ENCODE results near the gene POLE.
A peak's percentile ranks its signal among the peaks of the same experiment; 100 is the strongest.

The POLE gene, protein sequence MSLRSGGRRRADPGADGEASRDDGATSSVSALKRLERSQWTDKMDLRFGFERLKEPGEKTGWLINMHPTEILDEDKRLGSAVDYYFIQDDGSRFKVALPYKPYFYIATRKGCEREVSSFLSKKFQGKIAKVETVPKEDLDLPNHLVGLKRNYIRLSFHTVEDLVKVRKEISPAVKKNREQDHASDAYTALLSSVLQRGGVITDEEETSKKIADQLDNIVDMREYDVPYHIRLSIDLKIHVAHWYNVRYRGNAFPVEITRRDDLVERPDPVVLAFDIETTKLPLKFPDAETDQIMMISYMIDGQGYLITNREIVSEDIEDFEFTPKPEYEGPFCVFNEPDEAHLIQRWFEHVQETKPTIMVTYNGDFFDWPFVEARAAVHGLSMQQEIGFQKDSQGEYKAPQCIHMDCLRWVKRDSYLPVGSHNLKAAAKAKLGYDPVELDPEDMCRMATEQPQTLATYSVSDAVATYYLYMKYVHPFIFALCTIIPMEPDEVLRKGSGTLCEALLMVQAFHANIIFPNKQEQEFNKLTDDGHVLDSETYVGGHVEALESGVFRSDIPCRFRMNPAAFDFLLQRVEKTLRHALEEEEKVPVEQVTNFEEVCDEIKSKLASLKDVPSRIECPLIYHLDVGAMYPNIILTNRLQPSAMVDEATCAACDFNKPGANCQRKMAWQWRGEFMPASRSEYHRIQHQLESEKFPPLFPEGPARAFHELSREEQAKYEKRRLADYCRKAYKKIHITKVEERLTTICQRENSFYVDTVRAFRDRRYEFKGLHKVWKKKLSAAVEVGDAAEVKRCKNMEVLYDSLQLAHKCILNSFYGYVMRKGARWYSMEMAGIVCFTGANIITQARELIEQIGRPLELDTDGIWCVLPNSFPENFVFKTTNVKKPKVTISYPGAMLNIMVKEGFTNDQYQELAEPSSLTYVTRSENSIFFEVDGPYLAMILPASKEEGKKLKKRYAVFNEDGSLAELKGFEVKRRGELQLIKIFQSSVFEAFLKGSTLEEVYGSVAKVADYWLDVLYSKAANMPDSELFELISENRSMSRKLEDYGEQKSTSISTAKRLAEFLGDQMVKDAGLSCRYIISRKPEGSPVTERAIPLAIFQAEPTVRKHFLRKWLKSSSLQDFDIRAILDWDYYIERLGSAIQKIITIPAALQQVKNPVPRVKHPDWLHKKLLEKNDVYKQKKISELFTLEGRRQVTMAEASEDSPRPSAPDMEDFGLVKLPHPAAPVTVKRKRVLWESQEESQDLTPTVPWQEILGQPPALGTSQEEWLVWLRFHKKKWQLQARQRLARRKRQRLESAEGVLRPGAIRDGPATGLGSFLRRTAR (N-terminal part only)

GRCh38 chr12:132687211-132688164 is at the start of gene POLE, which contains the start of gene PXMP2:
TSS of gene POLE (minus strand) at chr12:132687342. CDS start at chr12:132687315, 27 bp downstream.
TSS of gene PXMP2 (plus strand) at chr12:132687587. CDS start at chr12:132687671, 84 bp downstream.
- peak; percentile 98 for DNase-seq (ENCODE audit: low read depth, low spot score)

DNA sequence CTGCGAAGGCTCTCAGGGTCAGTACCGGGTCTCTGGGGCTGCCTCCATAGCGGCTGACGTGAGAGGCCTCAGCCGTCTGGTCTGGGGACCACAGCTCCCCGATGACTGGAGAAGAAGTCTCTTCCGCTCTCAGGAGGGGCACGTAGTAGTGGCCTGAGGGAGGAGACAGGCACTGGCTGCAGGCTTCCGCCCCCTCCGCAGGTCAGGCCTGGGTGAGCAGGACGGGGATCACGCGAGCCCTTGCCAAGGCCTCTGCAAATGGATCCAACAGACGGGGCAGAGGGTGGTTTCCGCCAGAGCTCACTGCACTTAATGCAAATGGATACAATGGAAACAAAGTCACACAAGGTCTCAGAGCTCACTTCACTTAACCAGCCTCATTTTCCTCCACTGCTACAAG is 49.8 kb upstream of the POLE start:
- no peak for DNase-seq (ENCODE audit: low read depth, low spot score)

- DNase-seq (ENCODE audit: low read depth, low spot score): no peak
These were observed 49.2 kb upstream of the POLE start for GRCh38 chr12:132736378-132736777.

- DNase-seq (ENCODE audit: low read depth, low spot score): no peak
These were observed 48.4 kb upstream of the POLE start for GRCh38 chr12:132735496-132735895.

DNA sequence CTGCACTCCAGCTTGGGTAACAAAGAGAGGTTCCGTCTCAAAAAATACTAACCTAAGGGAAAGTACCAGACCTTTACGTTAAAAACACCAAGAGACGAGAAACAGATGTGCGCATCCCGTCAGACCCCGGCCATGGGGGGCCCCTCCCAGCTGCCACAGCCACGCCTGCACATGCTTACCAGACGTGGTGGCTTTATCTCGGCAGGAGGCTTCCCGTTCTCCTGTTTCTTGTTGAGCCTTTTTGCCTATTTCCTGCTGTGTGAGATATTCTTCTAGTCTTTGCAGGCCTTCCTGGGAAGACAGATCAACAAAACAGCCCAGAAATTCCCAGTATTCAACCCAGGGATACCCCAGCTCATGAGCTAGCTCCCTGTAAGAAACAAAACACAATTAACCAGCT is 47.1 kb upstream of the POLE start:
- DNase-seq (ENCODE audit: low read depth, low spot score): no peak

DNA sequence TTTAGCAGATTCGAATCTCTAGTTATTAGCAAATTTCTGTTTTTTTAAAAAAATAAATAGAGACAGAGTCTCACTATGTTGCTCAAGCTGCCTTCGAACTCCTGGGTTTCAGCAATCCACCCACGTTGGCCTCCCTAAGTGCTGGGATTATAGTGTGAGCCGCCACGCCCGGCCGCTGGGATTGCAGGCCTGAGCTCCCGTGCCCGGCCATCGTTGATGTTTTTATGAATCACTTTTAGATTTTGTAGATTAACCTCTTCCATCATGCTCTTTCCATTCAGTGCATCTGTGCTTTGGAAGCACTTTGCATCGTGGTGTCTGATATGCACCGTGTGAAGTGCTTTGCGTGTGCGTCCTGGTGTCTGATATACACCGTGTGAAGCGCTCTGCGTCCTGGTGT is 44.4 kb upstream of the POLE start:
- no peak for DNase-seq (ENCODE audit: low read depth, low spot score)

- DNase-seq (ENCODE audit: low read depth, low spot score): no peak
These were observed 43.2 kb upstream of the POLE start for GRCh38 chr12:132730353-132730752.

- DNase-seq (ENCODE audit: low read depth, low spot score): no peak
These were observed 42.6 kb upstream of the POLE start for GRCh38 chr12:132729541-132730320.

DNA sequence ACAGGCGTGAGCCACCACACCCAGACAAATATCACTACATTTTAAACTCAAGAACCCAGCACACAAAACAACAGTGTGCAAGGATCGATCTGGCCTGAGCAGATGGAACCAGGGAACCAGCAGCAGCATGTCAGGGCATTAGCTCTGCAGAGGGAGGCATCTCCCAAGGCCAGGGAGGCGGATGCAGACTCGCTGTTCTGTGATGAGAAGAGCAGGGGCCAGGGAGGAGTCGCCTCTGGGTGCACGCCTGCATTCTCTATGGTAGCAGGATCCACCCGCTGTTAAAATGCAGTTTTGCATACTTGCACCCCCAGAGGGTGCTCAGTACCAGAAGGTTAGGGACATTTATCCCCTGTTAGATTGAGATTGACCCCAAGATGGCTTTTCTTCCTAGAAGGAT is 41.4 kb upstream of the POLE start:
- no peak for DNase-seq (ENCODE audit: low read depth, low spot score)

DNA sequence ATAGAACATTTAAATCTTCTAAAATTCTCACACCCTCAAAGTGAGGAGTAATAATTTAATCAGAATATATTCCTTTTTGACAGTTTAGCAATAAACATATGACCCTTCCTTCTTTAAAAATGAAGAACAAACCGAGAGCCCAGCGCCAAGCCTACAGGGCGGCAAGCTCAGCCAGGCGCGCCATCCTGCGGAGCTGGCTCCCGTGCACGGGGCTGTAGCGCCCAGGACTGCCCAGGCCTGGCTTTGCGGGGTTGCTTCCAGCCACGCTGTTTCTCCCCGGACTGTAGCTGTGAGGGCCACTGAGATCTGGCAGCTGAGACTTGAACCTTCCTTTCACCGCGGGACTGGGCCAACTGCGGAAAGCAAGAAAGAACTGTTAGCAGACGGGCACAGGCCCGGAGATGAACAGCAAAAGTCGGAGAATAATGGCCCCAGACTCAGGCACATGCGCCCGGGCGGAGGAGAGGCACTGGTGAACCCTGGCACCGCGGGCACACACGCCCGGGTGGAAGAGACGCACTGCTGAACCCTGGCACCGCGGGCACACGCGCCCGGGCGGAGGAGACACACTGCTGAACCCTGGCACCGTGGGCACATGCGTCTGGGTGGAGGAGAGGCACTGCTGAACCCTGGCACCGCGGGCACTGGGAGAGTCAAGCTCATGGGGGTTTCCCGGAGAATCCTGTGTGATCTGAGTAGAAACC is 40.1 kb upstream of the POLE start:
- DNase-seq (ENCODE audit: low read depth, low spot score): no peak

GRCh38 chr12:132726386-132726785 is 39.2 kb upstream of the POLE start:
- no peak for DNase-seq (ENCODE audit: low read depth, low spot score)

DNA sequence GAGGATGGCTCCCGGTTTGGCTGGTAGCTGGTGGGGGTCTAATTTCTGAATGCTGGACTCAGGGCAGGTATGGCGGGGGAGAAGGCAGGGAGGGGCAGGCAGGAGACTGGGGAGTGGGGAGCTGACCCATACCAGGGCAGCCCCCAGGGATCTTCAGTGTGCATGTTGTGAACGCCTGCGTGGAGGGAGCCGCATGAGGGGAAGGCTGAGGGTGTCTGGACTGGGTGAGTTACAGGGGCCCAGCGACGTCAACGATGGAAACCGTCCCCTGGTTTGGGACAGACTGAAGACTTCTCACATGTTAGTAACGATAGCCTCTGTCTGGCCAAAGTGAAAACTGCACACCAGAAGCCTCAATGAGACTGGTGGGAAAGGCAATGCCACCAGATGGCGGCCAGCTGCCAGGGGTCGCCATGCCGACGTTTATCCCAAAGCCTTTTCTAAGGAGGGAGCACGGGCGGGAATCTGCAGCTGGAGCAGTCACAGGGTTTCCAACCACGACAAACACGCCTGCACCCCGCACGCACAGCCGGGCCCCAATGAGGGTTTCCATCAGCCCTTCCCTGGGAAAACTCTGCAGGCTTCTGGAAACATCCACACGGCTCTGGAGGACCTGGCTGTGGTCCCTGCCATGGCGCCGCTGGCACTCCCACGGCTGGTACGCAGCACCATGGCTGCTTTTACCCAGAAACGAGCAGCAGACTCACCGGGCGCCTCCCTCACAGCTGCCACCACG is 37.5 kb upstream of the POLE start:
- no peak for DNase-seq (ENCODE audit: low read depth, low spot score)

DNA sequence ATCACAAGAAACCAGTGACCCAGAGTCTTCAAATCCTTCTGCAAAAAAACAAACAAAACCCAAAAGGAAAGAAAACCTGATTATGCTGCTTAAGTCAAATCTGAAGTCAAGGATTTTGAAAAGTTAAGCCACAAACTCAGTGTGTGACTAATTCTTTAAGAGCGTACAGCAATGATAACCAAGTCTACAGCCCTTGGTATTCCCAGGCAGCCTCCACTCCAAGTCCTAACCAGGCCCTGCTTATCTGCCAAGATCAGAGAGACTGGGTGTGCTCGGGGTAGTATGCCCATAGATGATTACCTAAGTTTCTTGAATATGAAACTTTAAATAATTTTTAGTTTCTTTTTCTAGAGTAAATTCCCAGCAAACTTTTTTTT is 36.6 kb upstream of the POLE start:
- no peak for DNase-seq (ENCODE audit: low read depth, low spot score)

DNA sequence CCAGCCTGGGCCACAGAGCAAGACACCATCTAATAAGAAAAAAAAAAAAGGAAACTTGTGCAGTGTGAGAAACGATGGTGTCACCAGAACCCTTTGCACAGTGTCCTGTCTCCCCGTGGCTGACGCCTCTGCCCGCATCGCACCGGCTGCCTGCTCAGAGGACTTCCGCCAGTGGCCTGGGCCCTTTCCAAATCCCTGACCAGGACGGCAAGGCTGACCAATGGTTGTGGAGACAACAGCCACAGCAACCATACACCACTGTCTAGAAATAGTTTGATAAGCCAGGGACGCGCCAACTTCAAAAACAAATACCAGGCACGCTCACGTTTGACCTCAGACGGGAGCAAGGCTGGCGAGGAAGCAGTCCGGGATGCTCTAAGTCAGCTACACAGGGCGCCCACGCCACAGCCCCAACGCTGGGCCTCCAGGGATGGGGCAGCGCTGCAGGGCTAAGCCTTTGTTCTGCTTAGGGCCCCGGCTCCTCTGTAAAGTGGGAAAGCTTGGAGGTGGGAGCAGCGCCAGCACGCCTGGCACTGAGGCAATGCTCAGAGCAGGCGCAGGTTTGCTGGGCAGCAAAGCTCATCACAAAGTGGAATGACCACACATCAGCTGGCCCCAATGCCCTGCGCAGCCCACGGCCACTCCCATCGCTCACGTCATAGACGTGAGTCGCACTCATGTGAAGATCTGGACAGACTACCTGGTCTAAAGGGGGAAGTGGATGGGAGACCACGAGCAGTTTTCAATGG is 36.0 kb upstream of the POLE start:
- DNase-seq (ENCODE audit: low read depth, low spot score): no peak

- no peak for DNase-seq (ENCODE audit: low read depth, low spot score)
These were observed 33.6 kb upstream of the POLE start for GRCh38 chr12:132720606-132721345.

- DNase-seq (ENCODE audit: low read depth, low spot score): no peak
These were observed 32.8 kb upstream of the POLE start for GRCh38 chr12:132719954-132720324.

All from ELF-1 (cell line).